ENCODE data around the gene MTMR6.

Gene MTMR6

DNA sequence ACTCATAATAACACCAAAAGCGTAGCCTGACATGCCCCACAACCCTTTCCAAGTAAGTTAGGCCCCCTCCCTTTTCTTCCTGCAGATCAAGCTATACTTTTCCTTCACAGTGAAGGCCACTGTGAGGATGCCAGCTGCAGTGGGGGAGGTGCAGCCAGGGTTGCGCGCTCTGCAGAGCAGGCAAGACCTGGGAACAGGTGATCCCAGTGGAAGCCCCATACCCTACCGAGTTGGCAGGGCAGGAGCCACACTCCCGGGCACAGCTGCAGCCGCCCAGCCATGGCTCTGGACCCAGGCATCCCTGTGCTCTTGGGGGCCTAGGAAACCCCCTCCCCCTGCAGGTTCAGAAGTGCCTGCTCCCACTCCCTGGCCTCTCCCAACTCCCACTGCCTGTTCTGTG is 18.7 kb downstream of the MTMR6 start:
- no peak for DNase-seq

GRCh38 chr13:25267715-25268114 is 19.6 kb downstream of the MTMR6 start:
- no peak for DNase-seq

- DNase-seq, result no peak
Measured at GRCh38 chr13:25266706-25267105, 20.6 kb downstream of the MTMR6 start.

DNA sequence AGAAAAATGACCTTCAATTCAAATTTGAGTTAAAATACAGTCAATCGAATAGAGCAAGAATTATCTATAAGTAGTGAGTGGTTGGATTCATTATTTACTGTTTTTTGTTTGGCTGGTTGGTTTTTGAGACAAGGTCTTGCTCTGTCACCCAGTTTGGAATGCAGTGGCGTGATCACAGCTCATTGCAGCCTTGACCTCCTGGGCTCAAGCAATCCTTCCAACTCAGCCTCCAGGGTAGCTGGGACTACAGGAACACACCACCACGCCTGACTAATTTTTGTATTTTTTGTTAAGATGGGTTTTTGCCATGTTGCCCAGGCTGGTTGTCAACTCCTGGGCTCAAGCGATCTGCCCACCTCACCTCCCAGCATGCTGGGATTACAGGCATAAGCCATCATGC is 25.0 kb downstream of the MTMR6 start:
- DNase-seq, result no peak

- no peak for DNase-seq
Measured at GRCh38 chr13:25253702-25254101, 33.6 kb downstream of the MTMR6 start.

DNA sequence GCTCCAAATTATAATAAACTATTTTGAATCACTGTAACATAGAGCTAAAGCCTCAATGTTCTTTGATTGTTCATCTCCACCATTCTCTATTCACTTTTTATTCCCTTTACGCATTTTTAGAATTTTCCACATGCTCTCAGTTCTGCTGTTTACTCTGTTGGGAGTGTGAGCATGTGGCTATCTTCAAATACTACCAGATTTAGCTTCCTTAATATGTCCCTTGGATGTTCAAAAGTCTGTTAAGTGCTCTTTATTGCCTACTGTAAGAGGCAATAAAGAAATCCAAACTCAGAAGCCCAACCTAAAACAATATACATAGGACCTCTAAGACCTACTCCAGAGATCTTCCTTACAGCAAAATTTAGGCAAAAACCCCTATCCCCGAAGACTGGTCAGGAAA is 34.5 kb downstream of the MTMR6 start:
- DNase-seq, result no peak

DNA sequence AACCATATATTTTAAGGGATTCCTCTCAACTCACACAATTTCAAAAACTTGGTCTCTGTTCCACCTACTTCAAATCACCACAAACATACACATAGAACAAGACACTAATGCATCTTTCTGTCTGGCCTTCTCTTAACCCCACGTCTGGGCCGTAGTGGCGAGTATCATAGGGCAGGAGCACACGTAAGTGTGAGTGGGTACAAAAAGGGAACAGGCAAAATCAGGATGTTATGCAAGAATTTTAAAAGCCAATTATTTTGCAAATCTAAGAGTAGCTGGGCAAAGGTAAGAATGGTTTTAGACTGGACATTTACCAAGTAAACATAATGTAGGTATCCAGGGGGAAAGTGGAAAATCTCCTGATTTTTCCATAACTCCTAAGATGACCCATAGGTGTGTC is 35.1 kb downstream of the MTMR6 start:
- DNase-seq, result no peak

GRCh38 chr13:25249001-25249543 is 38.2 kb downstream of the MTMR6 start:
- no peak for DNase-seq

DNA sequence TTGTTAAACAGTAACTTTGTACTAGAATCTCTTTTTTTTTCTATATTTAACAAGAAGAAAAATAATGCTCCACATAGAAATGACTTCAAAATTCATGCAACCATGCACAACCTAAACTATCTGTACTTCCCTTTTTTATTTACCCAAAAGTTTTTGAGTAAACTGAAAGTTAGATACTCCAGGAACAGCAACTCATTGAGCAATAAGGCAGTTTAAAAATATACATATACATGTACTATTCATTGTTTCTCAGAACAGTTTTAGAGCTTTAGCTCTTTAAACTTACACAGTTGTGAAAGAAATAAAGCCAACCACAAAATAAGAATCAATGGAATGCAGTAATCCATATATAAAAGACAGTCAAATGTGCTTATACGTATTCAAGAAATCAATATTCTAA is 39.2 kb downstream of the MTMR6 start:
- DNase-seq, result no peak

DNA sequence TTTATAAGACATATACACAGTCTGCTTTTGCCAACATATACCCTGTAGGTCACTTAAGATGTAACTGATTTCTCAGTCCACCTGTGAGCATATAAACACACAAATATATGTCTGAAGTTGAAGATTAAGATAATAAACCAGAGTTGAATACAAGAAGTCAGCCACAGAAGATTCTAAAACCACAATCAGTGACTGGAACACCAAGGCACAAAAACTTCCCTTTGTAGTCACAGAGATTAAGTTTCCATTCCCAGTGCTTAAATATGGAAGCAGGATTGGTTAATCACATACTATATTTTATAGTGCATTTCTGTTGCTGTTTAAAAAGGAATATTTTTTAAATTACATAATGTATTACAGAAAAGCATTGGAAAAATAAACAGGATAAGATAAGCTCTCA is 39.9 kb downstream of the MTMR6 start:
- no peak for DNase-seq

GRCh38 chr13:25244123-25244522 is 43.2 kb downstream of the MTMR6 start:
- no peak for DNase-seq

GRCh38 chr13:25242956-25243355 is 44.3 kb downstream of the MTMR6 start:
- no peak for DNase-seq

DNA sequence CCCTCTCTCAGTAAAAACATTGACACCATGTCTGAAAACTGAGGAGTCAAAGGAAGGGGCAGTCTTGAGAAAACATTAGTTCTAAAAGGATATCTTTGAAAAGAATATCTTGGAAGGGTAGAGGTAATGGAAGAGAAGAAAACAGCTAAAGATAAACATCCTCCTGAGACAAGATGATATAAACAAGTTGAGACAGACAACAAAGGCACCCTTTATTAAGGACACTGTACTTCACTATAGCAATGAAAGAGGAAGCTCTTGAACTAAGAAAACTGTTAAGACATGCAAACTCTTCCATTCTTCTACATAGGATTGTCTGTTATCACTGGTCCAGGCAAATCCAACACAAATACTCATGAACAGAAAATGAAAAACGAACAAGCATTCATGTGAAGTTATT is 46.3 kb downstream of the MTMR6 start:
- no peak for DNase-seq

DNA sequence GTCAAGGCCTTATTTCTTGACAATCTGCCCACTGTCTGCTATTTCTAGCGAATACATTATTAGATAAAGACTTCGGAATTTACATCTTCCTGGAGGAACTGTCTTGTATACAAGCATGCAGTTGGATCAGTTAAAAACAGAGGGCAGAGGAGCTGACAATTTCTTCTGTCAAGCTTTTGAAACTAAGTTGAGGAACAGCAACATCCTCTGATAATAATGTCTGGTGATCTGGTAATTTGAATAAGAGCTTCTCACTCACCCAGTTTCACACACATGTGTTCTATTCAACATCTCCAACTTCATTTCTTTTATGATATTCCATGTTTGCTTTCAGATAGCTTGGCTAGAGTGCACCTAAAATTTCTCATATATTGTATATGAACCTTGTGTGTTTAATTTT is 50.2 kb downstream of the MTMR6 start:
- no peak for DNase-seq

- DNase-seq, result no peak
Measured at GRCh38 chr13:25233861-25234260, 53.4 kb downstream of the MTMR6 start.

- DNase-seq, result no peak
Measured at GRCh38 chr13:25232937-25233515, 54.3 kb downstream of the MTMR6 start.

DNA sequence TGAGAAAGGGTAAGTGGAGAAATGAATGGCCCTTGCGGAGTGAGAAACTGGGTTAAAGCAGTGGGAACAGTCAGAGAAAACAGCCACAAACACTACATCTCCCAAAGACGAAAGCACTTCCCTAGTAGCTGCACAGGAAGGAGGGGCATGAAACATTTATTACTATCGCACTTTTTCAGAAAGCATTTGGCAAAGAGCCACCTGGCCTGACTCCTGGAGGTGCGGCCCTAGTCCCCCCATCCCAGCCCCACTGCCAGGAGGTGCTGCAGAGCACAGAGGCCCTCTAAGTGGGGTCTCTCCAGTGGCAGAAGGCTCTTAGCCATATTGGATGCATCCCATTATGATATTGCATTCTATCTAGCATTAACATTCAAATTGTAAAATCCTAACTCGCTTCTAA is 55.8 kb downstream of the MTMR6 start:
- DNase-seq, result no peak

DNA sequence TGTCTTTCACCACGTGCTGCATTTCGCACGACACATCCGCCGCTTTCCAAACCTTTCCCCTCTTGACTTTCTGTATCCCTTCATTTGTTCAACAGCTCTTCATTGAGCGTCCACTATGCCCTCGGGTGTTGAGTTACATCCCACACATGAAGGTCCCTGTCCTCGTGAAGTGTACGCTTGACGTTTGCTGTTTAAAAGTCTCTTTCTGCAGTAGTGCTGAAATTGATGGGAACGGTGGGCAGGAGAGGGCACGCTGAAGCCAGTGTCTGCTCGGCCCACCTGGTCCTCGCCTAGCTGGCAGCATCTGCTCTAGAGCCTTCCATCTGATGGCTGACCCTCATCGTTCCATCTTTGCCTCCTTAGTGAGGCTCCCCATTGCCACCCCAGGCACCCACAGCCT is 59.6 kb downstream of the MTMR6 start:
- DNase-seq, result no peak

GRCh38 chr13:25225970-25226369 is 61.3 kb downstream of the MTMR6 start:
- no peak for DNase-seq

- no peak for DNase-seq
Measured at GRCh38 chr13:25224151-25224550, 63.1 kb downstream of the MTMR6 start.

- DNase-seq, result no peak
Measured at GRCh38 chr13:25222740-25223139, 64.5 kb downstream of the MTMR6 start.

DNA sequence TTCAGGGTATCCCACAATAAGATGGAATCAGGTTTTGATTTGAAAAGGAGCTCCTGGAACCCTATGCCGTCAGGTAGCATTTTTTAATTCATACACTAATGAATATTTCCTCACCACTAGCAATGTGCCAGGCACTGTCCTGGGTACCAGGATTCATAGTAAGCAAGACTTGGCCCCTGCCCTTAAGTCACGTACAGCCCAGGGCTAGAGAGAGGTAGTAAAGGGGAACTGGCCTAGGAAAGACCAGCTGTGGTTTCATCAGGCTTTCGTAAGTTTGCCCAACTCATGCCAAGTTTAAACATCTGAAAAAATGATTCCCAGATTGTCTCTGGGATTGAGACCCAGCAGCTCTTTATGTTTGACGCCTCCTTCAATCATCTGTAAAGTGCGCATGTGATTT is 69.3 kb downstream of the MTMR6 start:
- DNase-seq, result no peak

DNA sequence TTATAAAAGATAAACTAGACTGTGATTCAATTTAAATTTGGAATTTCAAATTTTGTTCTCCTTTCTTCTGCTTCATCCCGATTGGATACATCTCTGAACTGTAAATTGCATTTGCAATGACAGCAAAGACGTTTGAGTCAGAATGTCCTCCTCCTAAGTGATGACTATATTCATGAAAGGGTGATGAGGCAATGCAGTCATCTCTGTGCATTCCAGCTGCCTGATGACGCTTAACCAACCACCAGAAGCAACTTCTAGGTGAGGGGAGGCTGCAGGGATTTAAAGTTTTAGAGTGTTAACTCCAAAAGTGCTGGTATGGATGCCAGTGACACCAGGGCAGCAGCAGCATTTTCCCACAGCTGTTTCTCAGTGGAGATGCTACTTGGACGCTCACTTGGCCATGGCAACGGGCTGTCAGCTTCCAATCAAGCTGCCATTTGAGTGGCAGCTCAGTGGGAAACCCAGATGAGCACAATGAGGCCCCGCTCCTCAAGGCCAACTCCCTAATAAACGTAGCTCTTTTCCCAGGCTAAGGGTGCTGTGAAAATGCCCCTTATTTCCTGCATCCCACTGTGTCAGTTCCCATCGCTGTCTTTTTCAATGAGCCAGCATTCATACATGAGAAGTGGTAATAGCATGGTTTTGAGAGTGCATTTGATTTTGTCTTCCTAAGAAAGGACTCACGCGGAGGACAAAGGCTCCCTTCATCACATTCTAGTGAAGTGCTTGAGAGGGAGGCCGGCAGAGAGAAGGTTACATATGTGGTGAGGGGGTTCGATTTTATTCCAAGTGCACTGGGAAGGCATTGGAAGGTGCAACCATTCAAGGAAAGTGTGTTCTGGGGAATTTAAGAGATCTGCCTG is 70.0 kb downstream of the MTMR6 start:
- no peak for DNase-seq

- no peak for DNase-seq
Measured at GRCh38 chr13:25215253-25215575, 72.1 kb downstream of the MTMR6 start.
